UCSD-AML1 (cell line): Measurements from ENCODE around the gene KPNA4.
"Not testable (repeated sequence)": the region's sequence is repeated elsewhere in the genome, so short reads cannot be mapped to it uniquely, and the experiment has no call there.

ENCODE experiments used
- DNase-seq: peaks from one replicate; lab custom pipeline; 2025; ENCODE audit not compliant: unreplicated experiment; lab: John Stamatoyannopoulos, UW

Gene KPNA4

DNA sequence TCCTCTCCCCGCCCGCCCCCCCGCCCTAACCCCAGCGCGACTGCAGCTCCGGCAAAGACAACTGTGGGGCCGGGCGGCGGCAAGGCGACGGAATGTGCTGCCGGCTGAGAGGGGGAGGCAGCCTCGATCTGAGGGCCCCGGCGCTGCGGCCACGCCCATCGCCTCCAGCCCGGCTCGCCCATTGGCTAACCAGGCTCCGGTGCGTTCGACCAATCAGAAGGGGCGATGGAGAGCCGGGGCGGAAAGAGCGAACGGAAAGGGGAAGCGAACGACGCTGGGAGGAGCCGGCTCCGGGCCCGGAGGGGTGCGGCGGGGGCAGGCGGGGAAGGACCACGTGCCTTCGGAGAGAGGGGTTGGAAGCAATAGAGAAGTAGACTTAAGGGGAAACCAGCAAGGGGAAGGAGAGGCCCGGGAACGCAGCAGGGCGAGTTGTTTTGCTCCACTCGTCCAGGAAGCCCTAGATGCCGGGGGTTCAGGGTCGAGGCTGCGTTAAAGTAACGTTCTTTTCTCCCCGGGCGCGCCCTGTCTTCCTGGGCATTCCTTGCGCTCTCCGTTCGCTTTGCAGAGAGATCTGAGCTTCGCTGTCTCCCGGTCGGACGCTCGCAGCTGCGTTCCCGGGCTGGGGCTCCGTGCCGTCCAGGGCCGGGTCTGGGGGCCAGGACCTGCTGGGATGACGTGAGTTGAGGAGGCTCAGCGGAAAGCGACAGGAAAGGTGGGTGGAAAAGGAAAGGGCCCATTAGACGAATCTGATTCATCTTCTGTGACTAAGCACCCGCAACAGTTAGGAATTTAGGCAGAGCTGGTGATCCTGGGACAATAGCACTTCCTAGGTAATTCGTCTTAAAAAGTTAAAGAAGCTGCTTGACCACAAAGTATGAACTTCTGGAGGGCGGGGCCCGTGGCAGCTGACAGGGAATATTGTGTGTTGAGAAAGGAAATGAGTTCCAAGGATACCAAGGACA lies at the start of gene KPNA4:
Gene KPNA4 (minus strand): TSS at position 130 of the 962 bp plus-strand sequence. CDS start 289 bp downstream, outside the sequence.
- peak; percentile 98 for DNase-seq

DNA sequence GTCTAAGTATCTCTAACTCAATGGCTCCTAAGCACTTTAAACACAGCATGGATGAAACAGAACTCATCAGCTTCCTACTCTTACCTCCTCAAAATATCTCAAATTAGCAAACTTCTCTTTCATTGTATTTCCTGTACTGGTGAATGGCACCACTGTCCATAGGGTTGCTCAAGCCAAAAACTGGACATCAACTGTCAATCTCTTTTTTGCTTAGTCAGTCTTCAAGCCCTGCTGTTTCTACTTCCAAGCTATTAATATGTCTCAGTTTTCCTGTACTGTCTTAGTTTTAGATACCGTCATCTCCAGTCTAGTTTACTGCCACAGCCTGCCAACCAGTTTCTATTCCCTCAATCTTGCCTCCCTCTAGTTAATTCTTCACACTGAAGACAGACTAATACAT lies 48.3 kb upstream of the KPNA4 start:
- no peak for DNase-seq

DNA sequence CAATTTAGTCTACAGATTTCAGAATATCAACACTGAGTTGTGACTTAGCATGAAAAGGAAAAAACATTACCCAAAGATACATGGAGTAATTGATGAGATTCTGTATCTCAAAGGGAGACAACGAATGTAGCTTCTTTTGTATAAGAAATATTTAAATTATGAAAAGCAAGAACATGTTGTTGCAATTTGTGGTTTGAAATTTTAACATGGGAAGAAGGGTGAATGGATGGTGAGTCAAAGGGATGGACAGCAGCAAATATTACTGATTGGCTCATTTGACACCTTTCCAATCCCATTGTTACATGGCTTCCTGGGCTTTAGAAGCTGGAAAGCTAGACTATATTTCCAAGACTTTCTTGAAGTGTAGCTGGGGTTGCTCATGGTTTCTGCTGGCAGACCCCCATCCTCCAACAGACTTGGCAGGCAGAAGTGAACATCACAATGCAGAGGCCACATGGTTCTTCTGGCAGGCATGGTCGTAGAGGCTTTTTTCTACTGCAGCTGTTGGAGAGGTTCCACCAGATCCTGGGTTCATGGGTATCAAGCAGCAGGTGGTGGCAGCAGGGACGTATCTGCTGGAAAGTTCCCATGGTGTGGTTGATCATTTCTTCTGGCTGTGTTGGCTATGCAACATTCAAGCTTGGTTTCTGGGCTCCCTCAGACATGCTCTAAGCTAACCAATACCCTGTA lies 47.2 kb upstream of the KPNA4 start:
- DNase-seq: no peak

DNA sequence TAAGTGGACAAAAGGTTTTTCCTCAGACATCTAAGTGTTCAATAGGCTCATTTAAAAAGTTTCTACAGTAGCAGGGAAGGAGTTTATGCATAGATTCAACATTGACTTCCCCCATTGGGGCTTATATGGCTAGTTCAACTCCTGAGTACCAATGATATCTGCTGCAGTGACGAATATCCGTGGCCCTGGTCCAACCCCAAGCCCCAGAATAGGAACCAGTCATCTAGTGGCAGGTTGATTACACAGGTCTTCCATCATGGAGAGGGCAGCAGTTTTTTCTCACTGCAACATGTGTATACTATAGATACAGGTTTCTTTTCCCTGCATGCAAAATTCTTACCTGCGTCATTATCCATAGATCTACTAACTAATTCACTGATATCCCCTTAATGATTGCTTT lies 45.8 kb upstream of the KPNA4 start:
- no peak for DNase-seq

DNA sequence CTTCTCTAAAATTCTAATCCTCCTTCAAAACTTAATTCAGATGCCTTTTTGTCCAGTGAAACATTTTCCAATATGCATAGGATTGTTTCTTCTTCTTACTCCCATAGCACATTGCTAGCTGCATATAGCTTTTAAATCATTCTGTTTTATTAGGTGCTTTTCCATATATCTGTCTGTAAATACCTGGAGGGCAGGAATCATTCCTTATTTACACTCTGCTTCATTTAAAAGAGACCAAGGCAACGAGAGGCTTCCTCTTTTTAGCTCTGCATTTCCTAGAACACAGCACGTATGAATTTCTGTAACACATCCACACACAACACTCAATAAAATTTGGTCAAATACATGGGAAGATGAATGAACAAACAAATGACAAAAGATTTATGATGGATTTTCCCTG lies 43.5 kb upstream of the KPNA4 start:
- no peak for DNase-seq

DNA sequence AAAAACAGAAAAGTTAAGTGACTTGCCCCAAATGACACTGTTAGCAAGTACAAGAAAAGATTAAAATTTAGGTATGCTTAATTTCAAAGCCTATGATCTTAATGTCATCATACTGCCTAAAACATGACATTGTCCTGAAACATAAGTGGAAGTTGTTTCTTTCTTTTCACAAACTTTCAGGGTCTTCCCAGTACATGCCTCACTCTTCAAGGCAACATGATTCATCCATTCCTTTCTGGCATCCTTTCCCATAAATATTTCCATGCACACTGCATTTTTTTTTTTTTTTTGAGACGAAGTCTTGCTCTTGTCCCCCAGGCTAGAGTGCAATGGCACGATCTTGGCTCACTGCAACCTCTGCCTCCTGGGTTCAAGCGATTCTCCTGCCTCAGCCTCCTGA lies 42.5 kb upstream of the KPNA4 start:
- DNase-seq: no peak

GRCh38 chr3:160605315-160605714 lies 39.9 kb upstream of the KPNA4 start:
- no peak for DNase-seq

GRCh38 chr3:160603845-160604244 lies 38.5 kb upstream of the KPNA4 start:
- not testable (repeated sequence) for DNase-seq

GRCh38 chr3:160602259-160602658 lies 36.9 kb upstream of the KPNA4 start:
- DNase-seq: no peak

- DNase-seq: no peak
Measured at GRCh38 chr3:160601288-160601687, 35.9 kb upstream of the KPNA4 start.

- no peak for DNase-seq
Measured at GRCh38 chr3:160598865-160599264, 33.5 kb upstream of the KPNA4 start.

GRCh38 chr3:160588023-160588422 lies 22.7 kb upstream of the KPNA4 start:
- DNase-seq: no peak

DNA sequence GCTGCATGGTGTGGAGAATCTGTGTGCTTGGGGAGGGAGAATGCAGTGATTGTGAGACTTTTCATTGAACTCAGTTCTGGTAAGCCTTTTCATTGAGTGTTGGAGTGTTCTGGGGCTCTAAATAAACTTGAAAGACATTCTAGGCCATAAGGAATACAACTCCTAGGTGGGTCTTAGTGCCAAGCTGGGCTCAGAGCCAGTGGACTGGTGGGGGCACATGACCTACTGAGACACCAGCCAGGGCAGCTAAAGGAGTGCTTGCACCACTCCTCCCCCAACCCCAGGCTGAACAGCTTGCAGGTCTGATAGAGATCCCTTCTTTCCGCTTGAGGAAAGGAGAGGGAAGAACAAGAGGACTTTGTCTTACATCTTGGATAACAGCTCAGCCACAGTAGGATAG lies 21.7 kb upstream of the KPNA4 start:
- DNase-seq: no peak

GRCh38 chr3:160586679-160587078 lies 21.3 kb upstream of the KPNA4 start:
- no peak for DNase-seq

DNA sequence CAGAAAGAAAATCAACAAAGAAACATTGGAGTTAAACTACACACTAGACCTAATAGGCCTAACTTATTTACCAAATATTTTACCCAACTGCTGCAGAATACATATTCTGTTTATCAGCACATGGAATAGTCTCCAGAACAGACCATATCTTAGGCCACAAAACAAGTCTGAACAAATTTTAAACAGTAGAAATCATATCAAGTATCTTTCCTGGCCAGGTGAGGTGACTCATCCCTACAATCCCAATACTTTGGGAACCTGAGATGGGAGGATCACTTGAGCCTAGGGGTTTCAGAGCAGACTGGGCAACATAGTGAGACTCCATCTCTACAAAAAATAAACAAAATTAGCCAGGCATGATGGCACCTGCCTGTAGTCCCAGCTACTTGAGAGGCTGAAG lies 18.1 kb upstream of the KPNA4 start:
- DNase-seq: no peak

- no peak for DNase-seq
Measured at GRCh38 chr3:160580938-160581337, 15.6 kb upstream of the KPNA4 start.

DNA sequence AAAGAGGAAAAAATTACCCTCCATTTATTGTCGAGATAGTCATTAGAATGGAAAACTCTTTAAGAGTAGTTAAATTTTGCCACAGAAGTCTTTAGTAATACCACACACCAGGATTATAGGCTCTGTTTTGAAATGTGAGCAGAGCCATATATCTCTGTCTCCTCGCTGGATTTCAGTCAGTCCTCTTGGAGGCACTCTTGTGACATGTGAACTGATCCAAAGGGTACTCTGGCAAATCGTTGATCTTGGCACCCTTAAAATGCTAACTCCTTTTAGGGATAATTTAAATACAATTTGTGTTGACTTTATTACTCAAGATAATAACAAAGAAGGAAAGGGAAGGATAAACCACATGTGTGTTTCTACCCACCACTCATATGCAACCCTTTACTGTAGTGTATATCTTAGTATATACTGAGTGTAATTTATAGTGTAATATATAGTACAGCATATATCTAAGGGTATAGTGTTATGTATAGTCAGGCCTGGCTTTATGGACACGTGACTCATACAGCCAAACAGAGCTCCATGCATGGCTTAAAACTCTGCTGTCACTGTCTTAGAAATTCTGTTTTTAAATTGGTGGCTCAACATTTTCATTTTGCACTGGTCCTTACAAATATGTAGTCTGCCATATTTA lies 12.3 kb upstream of the KPNA4 start:
- no peak for DNase-seq

GRCh38 chr3:160577093-160577492 lies 11.7 kb upstream of the KPNA4 start:
- no peak for DNase-seq

DNA sequence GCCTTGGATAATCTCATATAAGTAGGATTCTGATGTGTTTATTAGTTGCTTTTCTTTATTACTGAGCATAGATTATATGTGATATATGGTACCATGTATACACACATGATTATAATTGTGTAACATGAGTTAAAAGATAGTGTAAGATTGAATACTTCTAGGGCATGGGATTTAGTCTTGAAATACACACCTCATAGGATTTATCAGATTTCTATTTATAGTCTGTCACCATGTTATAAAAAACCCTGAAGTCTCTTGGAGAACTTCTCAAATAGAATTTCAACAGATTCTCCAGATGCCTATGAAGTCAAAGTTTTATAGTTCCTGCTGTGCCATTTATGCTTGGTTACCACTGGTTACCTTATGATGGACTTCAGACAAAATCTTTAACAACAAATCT lies 11.2 kb upstream of the KPNA4 start:
- no peak for DNase-seq

- no peak for DNase-seq
Measured at GRCh38 chr3:160575589-160575988, 10.2 kb upstream of the KPNA4 start.

GRCh38 chr3:160574636-160575035 lies 9.3 kb upstream of the KPNA4 start:
- DNase-seq: no peak
